ENCODE measurements around the gene APBA3. TPM values are rescaled to one million over a fixed set of nuclear protein-coding genes. Genes with fewer than 3 reads are reported as not detected.

The APBA3 gene
- total RNA-seq, 1 donor from 2014 or later, result 50.0 TPM

DNA sequence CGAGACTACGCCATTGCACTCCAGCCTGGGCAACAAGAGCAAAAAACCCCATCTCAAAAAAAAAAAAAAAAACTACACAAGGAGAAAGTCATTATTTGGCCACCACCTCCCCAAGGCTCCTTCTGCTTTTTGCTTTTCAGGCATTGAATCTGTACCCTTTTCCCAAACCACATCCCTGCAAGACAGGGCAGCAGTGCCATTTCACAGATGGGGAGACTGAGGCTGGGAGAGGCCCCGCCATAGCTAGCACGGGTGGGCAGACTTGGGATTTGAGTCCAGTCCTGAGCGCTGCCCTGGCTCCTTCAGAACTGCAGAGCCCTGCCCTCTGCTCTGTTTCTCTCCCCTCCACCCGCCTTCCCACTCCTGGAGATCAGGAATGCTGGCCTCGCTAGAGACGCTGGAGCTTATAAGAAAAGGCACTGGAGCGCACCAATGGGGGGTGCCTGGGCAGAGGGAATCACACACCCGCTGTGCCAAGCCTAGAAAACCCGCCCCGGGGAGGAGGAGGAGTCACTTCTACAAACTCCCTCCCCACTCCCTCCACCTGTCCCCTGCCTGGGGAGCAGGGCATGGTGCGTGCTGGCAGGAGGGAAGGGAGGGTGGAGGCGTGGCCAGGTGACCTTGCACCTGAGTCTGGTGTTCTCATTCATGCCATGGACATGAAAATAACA, 35.7 kb downstream of the APBA3 start:
- Mint-ChIP-seq H3K4me3 (ENCODE audit: low read depth) (no peak overlapping the region), H3K4me1 (ENCODE audit: low read depth) (no peaks in the 10 kb centered on the region), H3K27ac (no peak overlapping the region), H3K36me3 (ENCODE audit: low read depth) (no peaks in the 10 kb centered on the region), H3K27me3 (ENCODE audit: low read depth) (peaks cover 19% of the 10 kb centered on the region), H3K9me3 (no peaks in the 10 kb centered on the region)
- intact Hi-C loops (cut with micrococcal nuclease), result no loop called here
- DNase-seq (ENCODE audit: low spot score), result no peak

DNA sequence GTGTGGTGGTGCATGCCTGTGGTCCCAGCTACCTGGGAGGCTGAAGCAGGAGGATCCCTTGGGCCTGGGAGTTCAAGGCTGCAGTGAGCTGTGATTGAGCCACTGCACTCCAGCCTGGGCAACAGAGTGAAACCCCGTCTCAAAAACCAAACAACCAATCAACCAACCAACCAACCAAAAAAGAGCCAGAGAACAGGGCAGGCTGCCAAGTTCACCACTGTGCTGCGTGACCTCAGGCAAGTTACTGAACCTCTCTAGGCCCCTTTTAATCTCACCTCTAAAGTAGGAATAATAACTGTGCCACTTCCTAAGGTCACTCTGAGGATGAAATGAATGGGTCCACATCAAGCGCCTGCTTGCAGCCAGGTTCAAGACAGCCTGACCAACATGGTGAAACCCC, 36.4 kb downstream of the APBA3 start:
- DNase-seq (ENCODE audit: low spot score), result no peak
- Mint-ChIP-seq H3K36me3 (ENCODE audit: low read depth) (no peaks in the 10 kb centered on the region), H3K4me1 (ENCODE audit: low read depth) (no peaks in the 10 kb centered on the region), H3K27ac (no peak overlapping the region), H3K27me3 (ENCODE audit: low read depth) (peaks cover 21% of the 10 kb centered on the region), H3K9me3 (no peaks in the 10 kb centered on the region), H3K4me3 (ENCODE audit: low read depth) (no peak overlapping the region)
- intact Hi-C loops (cut with micrococcal nuclease), result no loop called here

DNA sequence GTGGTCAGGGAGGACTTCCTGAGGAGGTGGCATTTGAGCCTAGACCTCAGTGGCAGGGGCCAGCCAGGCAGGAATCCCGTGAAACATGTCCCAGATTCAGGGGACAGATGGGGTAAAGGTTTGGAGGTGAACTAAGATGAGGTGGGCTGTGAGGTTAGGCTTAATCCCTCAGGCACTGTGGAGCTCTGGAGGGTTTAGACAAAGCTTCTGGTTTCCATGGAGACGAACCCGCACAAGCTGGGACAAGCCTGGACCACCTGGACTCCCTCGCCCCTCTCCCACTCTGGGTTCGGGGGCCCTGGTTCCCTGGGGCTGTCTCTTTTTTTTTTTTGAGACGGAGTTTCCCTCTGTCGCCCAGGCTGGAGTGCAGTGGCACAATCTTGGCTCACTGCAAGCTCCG, 37.6 kb downstream of the APBA3 start:
- Mint-ChIP-seq H3K4me1 (ENCODE audit: low read depth) (no peaks in the 10 kb centered on the region), H3K27ac (no peak overlapping the region), H3K36me3 (ENCODE audit: low read depth) (no peaks in the 10 kb centered on the region), H3K9me3 (no peaks in the 10 kb centered on the region), H3K4me3 (ENCODE audit: low read depth) (no peak overlapping the region), H3K27me3 (ENCODE audit: low read depth) (peaks cover 23% of the 10 kb centered on the region)
- intact Hi-C loops (cut with micrococcal nuclease), result no loop called here
- no peak for DNase-seq (ENCODE audit: low spot score)

DNA sequence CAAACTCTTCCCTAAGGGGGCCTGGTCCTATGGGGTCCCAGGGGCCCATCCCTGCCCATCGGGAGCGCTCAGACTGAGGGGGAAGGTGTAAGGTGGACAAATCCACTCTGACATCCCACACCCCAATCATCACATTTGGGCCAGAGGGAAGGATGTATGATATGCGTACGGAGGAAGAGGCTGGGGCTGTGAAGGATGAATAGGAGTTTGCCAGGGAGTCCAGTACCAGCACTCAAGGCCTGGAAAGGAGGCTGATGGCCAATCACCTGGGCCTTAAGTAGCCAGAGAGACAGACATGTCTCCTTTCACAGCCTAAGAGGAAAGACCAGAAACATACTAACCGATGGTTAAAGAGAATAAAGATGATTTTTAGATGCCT, 38.4 kb downstream of the APBA3 start:
- Mint-ChIP-seq H3K27me3 (ENCODE audit: low read depth) (peaks cover 23% of the 10 kb centered on the region), H3K9me3 (no peaks in the 10 kb centered on the region), H3K4me3 (ENCODE audit: low read depth) (no peak overlapping the region), H3K4me1 (ENCODE audit: low read depth) (no peaks in the 10 kb centered on the region), H3K27ac (no peak overlapping the region), H3K36me3 (ENCODE audit: low read depth) (no peaks in the 10 kb centered on the region)
- intact Hi-C loops (cut with micrococcal nuclease), result no loop called here
- DNase-seq (ENCODE audit: low spot score), result no peak

DNA sequence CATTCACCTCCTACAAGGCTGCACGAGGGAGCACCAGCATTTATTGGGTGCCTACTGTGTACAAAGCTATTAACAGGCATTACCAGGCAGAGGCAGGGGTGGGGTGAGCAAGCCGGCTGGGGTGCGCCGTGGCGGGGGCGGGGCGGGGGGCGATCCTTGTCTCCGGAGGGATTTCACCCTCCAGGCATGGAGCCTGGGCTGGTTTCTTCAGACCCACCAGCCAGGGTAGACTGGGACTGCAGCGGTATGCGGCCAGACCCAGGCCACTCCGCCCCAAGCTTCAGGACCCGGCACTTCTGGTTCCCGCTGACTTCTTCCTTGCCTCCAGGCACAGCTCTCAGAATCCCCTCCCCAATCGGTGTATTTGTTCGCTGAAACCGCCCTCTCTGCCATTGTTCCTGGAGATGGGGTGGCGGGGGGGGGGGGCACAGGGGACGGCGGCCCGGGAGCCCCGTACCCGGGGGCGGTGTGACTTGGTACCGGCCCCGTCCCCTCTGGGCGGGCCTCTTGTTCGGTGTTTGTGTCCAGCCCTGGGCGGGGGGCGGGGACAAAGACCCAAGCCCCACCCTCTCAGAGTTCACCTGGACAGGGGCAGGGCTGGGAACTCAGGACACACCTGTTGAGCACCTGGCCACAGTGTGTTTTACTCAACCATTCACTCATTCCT, 38.9 kb downstream of the APBA3 start:
- Mint-ChIP-seq H3K27me3 (ENCODE audit: low read depth) (peaks cover 23% of the 10 kb centered on the region), H3K4me3 (ENCODE audit: low read depth) (no peak overlapping the region), H3K4me1 (ENCODE audit: low read depth) (no peaks in the 10 kb centered on the region), H3K9me3 (no peaks in the 10 kb centered on the region), H3K27ac (no peak overlapping the region), H3K36me3 (ENCODE audit: low read depth) (no peaks in the 10 kb centered on the region)
- DNase-seq (ENCODE audit: low spot score), result no peak
- intact Hi-C loops (cut with micrococcal nuclease), result no loop called here

DNA sequence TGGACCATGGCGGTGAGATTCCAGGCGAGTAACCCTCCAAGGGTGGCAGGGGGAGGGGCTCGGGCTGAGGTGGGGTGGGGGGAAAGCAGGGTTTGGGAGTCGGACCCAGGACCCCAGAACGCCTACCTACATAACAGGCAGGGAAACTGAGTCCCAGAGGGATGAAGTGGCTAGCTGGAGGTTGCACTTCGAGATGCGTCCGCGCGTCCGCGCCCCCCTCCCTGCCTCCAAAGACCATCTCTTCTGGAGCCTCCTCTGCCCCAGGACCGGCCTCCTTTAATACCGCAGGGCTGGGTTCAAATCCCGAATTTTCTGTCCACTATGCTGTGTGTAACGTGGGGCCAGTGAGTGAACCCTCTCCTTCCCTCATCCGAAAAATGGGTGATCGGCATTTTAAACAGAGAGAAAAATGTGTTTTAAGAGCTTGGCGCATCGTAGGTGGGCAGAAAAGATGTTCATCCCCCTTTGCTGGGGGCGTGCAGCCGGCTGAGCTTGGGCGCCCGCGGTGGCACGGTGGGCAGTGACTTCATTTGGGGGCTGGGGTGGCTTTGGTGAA, 39.5 kb downstream of the APBA3 start:
- Mint-ChIP-seq H3K9me3 (no peaks in the 10 kb centered on the region), H3K4me1 (ENCODE audit: low read depth) (no peaks in the 10 kb centered on the region), H3K4me3 (ENCODE audit: low read depth) (no peak overlapping the region), H3K27me3 (ENCODE audit: low read depth) (peaks cover 23% of the 10 kb centered on the region), H3K27ac (no peak overlapping the region), H3K36me3 (ENCODE audit: low read depth) (no peaks in the 10 kb centered on the region)
- no peak for DNase-seq (ENCODE audit: low spot score)
- intact Hi-C loops (cut with micrococcal nuclease), result no loop called here

DNA sequence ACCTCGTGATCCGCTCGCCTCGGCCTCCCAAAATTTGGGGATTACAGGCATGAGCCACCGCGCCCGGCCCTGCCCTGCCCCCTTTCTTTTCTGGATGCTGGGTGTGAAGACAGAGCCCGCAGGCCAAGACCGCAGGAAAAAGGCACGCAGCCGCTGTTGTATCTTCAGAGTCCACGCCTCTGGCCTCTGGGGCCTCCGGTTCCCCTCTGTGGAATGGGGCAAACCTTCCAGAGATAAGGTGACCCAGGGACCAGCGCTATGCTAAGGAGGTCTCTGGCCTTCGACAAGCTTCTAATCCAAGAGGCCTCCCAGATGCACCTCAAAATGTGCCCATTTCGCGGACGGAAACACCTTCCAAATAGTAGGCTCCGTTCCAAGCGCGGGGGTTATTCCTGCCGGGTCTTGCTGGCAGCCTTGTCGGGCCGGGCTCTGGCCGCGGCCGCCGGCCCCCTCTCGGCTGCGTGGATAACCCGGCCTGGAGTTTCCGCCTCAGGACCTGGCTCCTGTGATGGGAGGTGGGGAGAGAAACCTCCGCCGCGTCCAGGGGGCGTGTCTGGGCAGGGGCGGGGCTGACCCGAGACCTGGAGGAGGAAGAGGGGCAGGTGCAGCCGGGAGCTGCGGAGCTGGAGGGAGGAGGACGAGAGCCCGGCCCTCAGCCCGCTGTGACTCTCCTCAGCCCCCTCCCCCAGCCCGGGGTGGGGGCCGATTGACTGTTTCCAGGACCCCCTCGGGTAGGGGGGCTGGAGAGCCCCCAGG, 40.2 kb downstream of the APBA3 start:
- Mint-ChIP-seq H3K4me1 (ENCODE audit: low read depth) (no peaks in the 10 kb centered on the region), H3K4me3 (ENCODE audit: low read depth) (no peak overlapping the region), H3K27me3 (ENCODE audit: low read depth) (peaks cover 23% of the 10 kb centered on the region), H3K27ac (no peak overlapping the region), H3K9me3 (no peaks in the 10 kb centered on the region), H3K36me3 (ENCODE audit: low read depth) (no peaks in the 10 kb centered on the region)
- DNase-seq (ENCODE audit: low spot score), result peak; percentile 81
- intact Hi-C loops (cut with micrococcal nuclease), result no loop called here

DNA sequence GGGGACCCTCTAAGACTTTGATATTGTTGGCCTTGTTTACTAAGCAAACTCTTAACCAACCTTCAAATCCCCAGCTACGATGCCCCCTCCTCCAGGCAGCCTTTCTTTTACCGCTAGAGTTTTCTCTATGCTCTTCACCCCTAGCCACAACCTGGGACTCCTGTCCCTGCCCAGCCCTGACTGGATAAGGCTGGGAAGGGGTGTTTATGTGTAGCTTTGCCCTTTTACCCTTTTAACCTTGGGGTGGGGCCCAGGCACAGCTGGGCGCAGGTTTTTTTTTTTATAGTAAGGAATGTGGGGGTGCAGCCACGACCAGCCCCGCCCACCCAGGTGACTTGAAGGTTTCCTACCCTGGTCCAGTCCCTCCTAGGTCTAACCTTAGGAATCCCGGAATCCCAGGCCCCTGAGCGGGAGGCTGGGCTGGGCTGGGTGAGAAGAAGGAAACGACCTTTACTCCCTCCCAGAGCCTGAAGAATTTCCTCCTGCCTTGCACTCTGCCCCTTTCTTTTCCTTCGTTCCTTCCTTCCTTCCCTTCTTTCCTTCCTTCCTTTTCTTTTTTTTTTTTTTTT, 41.1 kb downstream of the APBA3 start:
- Mint-ChIP-seq H3K4me3 (ENCODE audit: low read depth) (no peak overlapping the region), H3K4me1 (ENCODE audit: low read depth) (no peaks in the 10 kb centered on the region), H3K27me3 (ENCODE audit: low read depth) (peaks cover 23% of the 10 kb centered on the region), H3K9me3 (no peaks in the 10 kb centered on the region), H3K36me3 (ENCODE audit: low read depth) (no peaks in the 10 kb centered on the region), H3K27ac (no peak overlapping the region)
- intact Hi-C loops (cut with micrococcal nuclease), result no loop called here
- DNase-seq (ENCODE audit: low spot score), result no peak

DNA sequence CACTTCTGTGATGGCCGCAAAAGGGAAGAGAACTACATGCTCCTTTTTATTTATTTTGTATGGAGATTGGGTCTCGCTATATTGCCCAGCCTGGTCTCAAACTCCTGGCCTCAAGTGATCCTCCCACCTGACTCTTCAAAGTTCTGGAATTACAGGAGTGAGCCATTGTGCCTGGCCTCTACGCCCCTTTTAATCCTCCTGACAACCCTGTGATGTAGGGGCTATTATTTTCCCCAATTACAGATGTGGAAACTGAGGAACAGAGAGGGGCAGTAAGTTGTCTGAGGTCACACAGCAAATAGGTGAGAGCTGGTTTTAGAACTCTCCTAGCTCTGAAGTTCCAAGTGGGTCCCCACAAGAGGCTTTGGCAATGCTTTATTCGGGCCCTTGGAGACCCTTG, 41.6 kb downstream of the APBA3 start:
- Mint-ChIP-seq H3K4me1 (ENCODE audit: low read depth) (no peaks in the 10 kb centered on the region), H3K36me3 (ENCODE audit: low read depth) (no peaks in the 10 kb centered on the region), H3K4me3 (ENCODE audit: low read depth) (no peak overlapping the region), H3K9me3 (no peaks in the 10 kb centered on the region), H3K27me3 (ENCODE audit: low read depth) (peaks cover 23% of the 10 kb centered on the region), H3K27ac (no peak overlapping the region)
- intact Hi-C loops (cut with micrococcal nuclease), result no loop called here
- no peak for DNase-seq (ENCODE audit: low spot score)

DNA sequence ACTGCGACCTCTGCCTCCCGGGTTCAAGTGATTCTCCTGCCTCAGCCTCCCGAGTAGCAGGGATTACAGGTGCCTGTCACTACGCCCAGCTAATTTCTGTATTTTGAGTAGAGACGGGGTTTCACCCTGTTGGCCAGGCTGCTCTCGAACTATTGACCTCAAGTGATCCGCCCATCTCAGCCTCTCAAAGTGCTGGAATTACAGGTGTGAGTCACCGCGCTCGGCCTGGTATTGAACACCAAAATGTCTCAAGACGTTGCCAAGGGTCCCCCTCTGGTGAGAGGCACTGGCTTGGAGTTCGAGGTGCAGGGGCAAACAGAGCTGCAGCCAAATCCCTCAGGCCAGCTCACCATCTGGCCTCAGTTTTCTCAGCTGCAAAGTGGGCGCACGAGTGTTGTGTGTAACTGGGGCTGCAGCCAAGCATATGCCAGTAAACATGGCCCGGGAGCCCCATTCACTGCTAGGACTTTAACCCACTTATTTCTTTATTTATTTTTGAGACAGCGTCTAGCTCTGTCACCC, 45.3 kb downstream of the APBA3 start:
- no peak for DNase-seq (ENCODE audit: low spot score)
- no peaks in the 10 kb centered on the region for H3K4me1 Mint-ChIP-seq (ENCODE audit: low read depth)
- intact Hi-C loops (cut with micrococcal nuclease), result no loop called here
- H3K4me3 Mint-ChIP-seq (ENCODE audit: low read depth), result no peak overlapping the region
- peaks cover 14% of the 10 kb centered on the region for H3K27me3 Mint-ChIP-seq (ENCODE audit: low read depth)
- H3K9me3 Mint-ChIP-seq, result no peaks in the 10 kb centered on the region
- no peak overlapping the region for H3K27ac Mint-ChIP-seq
- no peaks in the 10 kb centered on the region for H3K36me3 Mint-ChIP-seq (ENCODE audit: low read depth)

DNA sequence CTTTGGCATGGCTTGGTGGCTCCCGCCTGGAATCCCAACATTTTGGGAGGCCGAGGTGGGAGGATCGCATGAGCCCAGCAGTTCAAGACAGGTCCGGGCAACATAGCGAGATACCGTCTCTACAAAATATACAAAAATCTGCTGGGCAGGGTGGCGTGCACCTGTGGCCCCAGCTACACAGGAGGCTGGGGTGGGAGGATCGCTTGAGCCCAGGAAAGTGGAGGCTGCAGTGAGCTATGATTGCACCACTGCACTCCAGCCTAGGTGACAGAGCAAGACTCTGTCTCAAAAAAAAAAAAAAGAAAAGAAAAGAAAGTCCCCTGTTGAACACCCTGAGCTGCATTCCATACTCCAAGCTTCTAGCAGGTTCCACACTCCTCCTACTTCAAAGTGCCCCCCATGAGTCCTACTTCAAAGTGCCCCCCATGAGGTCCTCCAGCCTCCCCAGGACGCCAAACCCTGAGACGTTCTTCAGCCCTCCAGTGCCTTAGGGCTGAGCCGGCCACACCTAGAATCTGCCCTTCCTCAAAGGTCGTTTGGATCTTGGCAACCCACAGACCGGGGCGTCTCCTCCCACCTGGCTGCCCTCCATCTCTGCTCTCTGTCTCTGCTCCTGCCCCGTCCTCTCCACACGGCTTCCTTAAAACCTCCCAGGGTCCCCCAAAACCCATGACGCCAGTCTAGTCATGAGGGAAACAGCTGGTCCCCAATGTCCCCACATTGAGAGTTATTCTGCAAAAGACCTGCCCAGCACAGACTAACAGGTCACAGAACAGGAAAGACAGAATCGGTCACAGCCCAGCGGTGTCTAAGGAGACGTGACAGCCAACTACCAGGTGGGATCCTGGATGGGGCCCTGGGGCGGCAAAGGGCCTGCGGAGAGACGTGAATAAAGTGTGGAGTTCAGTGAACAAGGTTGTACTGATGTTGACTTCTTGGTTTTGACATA, 48.6 kb downstream of the APBA3 start:
- DNase-seq (ENCODE audit: low spot score), result no peak
- Mint-ChIP-seq H3K27ac (no peak overlapping the region), H3K4me3 (ENCODE audit: low read depth) (no peak overlapping the region), H3K9me3 (no peaks in the 10 kb centered on the region), H3K27me3 (ENCODE audit: low read depth) (peaks cover 10% of the 10 kb centered on the region), H3K36me3 (ENCODE audit: low read depth) (no peaks in the 10 kb centered on the region), H3K4me1 (ENCODE audit: low read depth) (no peaks in the 10 kb centered on the region)
- intact Hi-C loops (cut with micrococcal nuclease), result no loop called here

DNA sequence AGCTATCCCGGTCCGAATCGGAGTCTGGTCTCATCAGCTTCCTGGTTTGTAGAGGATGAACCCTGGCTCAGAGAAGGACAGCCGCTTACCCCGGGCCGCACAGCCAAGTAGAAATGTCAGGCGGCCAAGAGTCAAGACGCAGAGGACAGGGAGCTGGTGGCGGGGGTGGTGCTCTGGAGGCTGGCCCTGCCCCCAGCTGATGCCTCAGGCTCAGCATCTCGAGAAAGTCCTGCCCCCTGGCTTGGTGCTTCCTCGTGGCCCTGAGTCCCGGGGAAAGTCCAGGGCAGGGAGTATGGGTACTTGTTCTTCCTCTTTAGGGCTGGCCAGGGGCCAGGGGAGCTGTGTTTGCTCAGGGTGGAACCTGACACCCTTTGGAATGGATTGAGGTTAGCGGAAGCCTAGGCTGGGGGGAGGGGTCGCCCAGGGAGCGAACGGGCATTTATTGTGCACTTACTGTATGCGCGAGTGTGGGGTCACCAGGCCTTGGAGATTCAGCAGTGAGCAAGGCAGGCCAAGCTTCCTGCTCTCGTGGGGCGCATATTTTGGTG, 51.2 kb downstream of the APBA3 start:
- Mint-ChIP-seq H3K9me3 (no peaks in the 10 kb centered on the region), H3K27ac (no peak overlapping the region), H3K4me3 (ENCODE audit: low read depth) (no peak overlapping the region), H3K4me1 (ENCODE audit: low read depth) (no peaks in the 10 kb centered on the region), H3K27me3 (ENCODE audit: low read depth) (peaks cover 10% of the 10 kb centered on the region), H3K36me3 (ENCODE audit: low read depth) (no peaks in the 10 kb centered on the region)
- intact Hi-C loops (cut with micrococcal nuclease), result no loop called here
- no peak for DNase-seq (ENCODE audit: low spot score)

Data from activated T-helper 2 cell treated with anti-CD3 and anti-CD28 coated beads, Interferon-gamma antibody, Interleukin-2, Interleukin-4, amounts not matched to agents 10 μg/mL and 5 μg/mL and 100 μg/mL, durations not matched to agents 14 hours and 24 hours and 36 hours (primary cell).